GM18502 (cell line): ENCODE data around the gene PNPLA1.

Source experiments
- ATAC-seq: cut with Tn5 transposase; IDR thresholded peaks from one replicate; pipeline ENCODE4 v1.9.1; 2021; ENCODE audit warnings: mild to moderate bottlenecking; ENCODE audit not compliant: unreplicated experiment, poor library complexity

Gene PNPLA1

GRCh38 chr6:36350681-36351571 is 81.1 kb downstream of the PNPLA1 start:
- ATAC-seq: no peak

- ATAC-seq: no peak
Observed at GRCh38 chr6:36352477-36353157, 82.8 kb downstream of the PNPLA1 start.

- ATAC-seq: no peak
Observed at GRCh38 chr6:36353411-36353915, 83.6 kb downstream of the PNPLA1 start.

- no peak for ATAC-seq
Observed at GRCh38 chr6:36355819-36356218, 86.0 kb downstream of the PNPLA1 start.

- ATAC-seq: no peak
Observed at GRCh38 chr6:36357872-36358225, 88.0 kb downstream of the PNPLA1 start.
